Natural killer cell (primary cell): ENCODE results near the gene HOXD8. TPM values are rescaled to one million over a fixed set of nuclear protein-coding genes. Genes with fewer than 3 reads are reported as not detected.

ENCODE experiments used
- ATAC-seq, 3 donors: fragments of 150-1000 bp in 2 of 3; fragments of 200-7000 bp in 1 of 3; cut with Tn5 transposase; 1 replicate in 1 of 3; 2 replicates in 2 of 3; pipeline ENCODE4 v1.10.0; 2021; ENCODE audit warnings: mild to moderate bottlenecking in 2 of 3, moderate library complexity in 2 of 3
- DNase-seq, 2 donors: peaks; one replicate each; pipeline versions ENCODE4 v3.0.0 to v3.0.0-alpha.2; 2013 to 2021; ENCODE audit warnings: mixed read lengths in 1 of 2
- H3K27ac ChIP-seq: one replicate; pipeline ENCODE4 v1.5.1; 2013; ENCODE audit warnings: mild to moderate bottlenecking, low read length
- H3K27me3 ChIP-seq: one replicate; pipeline ENCODE4 v1.6.1; 2013; ENCODE audit warnings: low read length; ENCODE audit not compliant: control insufficient read depth, insufficient read depth
- H3K36me3 ChIP-seq: one replicate; pipeline ENCODE4 v1.6.1; 2013; ENCODE audit warnings: low read length; ENCODE audit not compliant: control insufficient read depth, insufficient read depth
- H3K4me1 ChIP-seq: one replicate; pipeline ENCODE4 v1.6.1; 2013; ENCODE audit warnings: low read length; ENCODE audit not compliant: control insufficient read depth, insufficient read depth
- H3K4me3 ChIP-seq: one replicate; pipeline ENCODE4 v1.5.1; 2013; ENCODE audit warnings: low read length
- H3K9me3 ChIP-seq: one replicate; pipeline ENCODE4 v1.6.1; 2013; ENCODE audit warnings: low read length; ENCODE audit not compliant: control insufficient read depth, insufficient read depth
- H3K27ac Mint-ChIP-seq, 2 donors: one replicate each; pipeline ENCODE4 v1.8.0; 2022; ENCODE audit warnings: mild to moderate bottlenecking in 2 of 2, mixed read lengths in 2 of 2, moderate library complexity in 1 of 2
- H3K27me3 Mint-ChIP-seq, 2 donors: one replicate each; pipeline ENCODE4 v1.8.0; 2022; ENCODE audit warnings: low read depth in 2 of 2, mixed read lengths in 2 of 2
- H3K36me3 Mint-ChIP-seq: one replicate; pipeline ENCODE4 v1.8.0; 2022; ENCODE audit warnings: mixed read lengths
- H3K4me1 Mint-ChIP-seq, 2 donors: one replicate each; pipeline ENCODE4 v1.8.0; 2022; ENCODE audit warnings: mixed read lengths in 2 of 2
- H3K4me3 Mint-ChIP-seq: one replicate; pipeline ENCODE4 v1.8.0; 2022; ENCODE audit warnings: mild to moderate bottlenecking, moderate library complexity, mixed read lengths
- H3K9me3 Mint-ChIP-seq, 2 donors: one replicate each; pipeline ENCODE4 v1.8.0; 2022; ENCODE audit warnings: mixed read lengths in 2 of 2
- CTCF ChIP-seq: fragments of 200-600 bp; IDR thresholded peaks from one replicate; pipeline ENCODE4 v1.8.0; 2022; ENCODE audit warnings: antibody characterized with exemption
- WGBS: methylation state at CpG from one replicate; pipeline ENCODE4 v1.1.7; 2013; ENCODE audit warnings: missing lambda C conversion rate; ENCODE audit not compliant: insufficient coverage; 5-methylcytosine and 5-hydroxymethylcytosine counted together
- intact Hi-C: fragments of 100-400 bp; cut with micrococcal nuclease; formaldehyde crosslinking; loops from one replicate; pipeline ENCODE4 v1.14.2; 2022
- total RNA-seq, 4 donors: library from RNA; stranded (reverse); fragments of 120-200 nt in 1 of 4; gene quantifications; one replicate each; pipeline versions ENCODE4 v1.2.3 to v1.2.4, GENCODE V29; 2013 to 2022

HOXD8 gene
- total RNA-seq, 3 donors from 2014 or later (not counting 1 experiment from before 2014, with no cell fraction given), result not detected

DNA sequence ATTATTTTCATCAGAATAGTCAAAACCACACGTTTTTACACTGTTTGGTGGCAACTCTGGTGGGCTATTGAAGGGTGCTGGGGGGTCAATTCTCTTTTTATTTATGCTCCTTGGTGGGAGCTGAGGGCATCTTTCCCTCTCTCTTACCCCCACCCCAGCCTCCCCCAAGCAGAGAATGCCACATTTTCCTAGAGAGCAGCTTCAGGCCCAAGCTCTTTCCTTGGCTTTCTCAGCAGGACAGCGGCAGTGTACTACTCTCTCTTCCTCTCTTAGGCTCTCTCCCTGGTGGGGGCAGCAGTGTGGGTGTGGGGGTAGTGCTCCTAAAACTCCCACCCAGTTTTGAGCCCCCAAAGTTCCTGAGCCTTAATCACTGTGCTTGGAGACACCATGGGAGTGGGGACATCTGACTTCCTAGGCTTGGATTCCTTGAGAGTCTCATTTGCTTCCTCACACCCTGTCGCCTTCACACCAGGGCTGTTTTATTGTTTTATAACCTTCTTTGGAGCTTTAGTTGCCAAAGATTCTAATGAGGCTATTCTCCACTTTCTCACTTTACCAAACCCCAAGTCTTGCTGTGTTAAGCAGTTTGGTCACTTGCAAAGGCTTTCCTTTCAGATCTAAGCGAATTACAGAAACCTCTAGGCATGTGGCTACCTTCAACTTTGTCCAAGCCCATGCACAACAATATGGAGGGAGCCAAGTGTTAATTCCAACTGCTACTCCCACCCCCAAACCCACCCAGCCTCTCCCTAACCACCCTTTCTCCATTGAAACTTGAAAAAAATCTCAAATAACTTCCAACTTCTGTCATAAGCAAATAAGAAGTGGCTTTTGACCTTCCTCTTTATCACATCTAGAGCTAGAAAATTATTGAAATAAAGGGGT lies 15.8 kb downstream of the HOXD8 start:
- Histone ChIP-seq H3K36me3 (no peaks in the 10 kb centered on the region), H3K4me3 (no peak overlapping the region), H3K27me3 (peaks cover 61% of the 10 kb centered on the region), H3K4me1 (peaks cover 7% of the 10 kb centered on the region), H3K9me3 (peaks cover 5% of the 10 kb centered on the region), H3K27ac (no peak overlapping the region)
- 34% methylated on average over 2 of the region's 4 CpGs for WGBS
- peaks cover 0 to 10% of the 10 kb centered on the region in 2 donors for H3K4me1 Mint-ChIP-seq
- peaks cover 0 to 2% of the 10 kb centered on the region in 2 donors for H3K9me3 Mint-ChIP-seq
- H3K4me3 Mint-ChIP-seq, result no peak overlapping the region
- no peak for TF ChIP-seq CTCF
- H3K27ac Mint-ChIP-seq, result no peak overlapping the region
- intact Hi-C loops, result no loop called here
- peaks cover 67 to 85% of the 10 kb centered on the region in 2 donors for H3K27me3 Mint-ChIP-seq
- ATAC-seq (no peak), DNase-seq (no peak)
- peaks cover 8% of the 10 kb centered on the region for H3K36me3 Mint-ChIP-seq

GRCh38 chr2:176146101-176146500 lies 16.6 kb downstream of the HOXD8 start:
- Mint-ChIP-seq H3K4me1 (peaks cover 0 to 10% of the 10 kb centered on the region in 2 donors), H3K4me3 (no peak overlapping the region), H3K27ac (no peak overlapping the region), H3K27me3 (peaks cover 70 to 87% of the 10 kb centered on the region in 2 donors), H3K36me3 (peaks cover 7% of the 10 kb centered on the region), H3K9me3 (peaks cover 0 to 2% of the 10 kb centered on the region in 2 donors)
- intact Hi-C loops, result no loop called here
- 22% methylated on average over 5 of the region's 6 CpGs for WGBS
- Histone ChIP-seq H3K27ac (no peak overlapping the region), H3K36me3 (no peaks in the 10 kb centered on the region), H3K4me3 (no peak overlapping the region), H3K9me3 (no peaks in the 10 kb centered on the region), H3K27me3 (peaks cover 61% of the 10 kb centered on the region), H3K4me1 (no peaks in the 10 kb centered on the region)
- TF ChIP-seq CTCF, result no peak
- ATAC-seq, result no peak
- no peak for DNase-seq

GRCh38 chr2:176146645-176147044 lies 17.1 kb downstream of the HOXD8 start:
- Mint-ChIP-seq H3K27ac (no peak overlapping the region), H3K36me3 (peaks cover 2% of the 10 kb centered on the region), H3K27me3 (peaks cover 70 to 82% of the 10 kb centered on the region in 2 donors), H3K9me3 (peaks cover 0 to 2% of the 10 kb centered on the region in 2 donors), H3K4me3 (no peak overlapping the region), H3K4me1 (peaks cover 0 to 6% of the 10 kb centered on the region in 2 donors)
- H3K4me1 ChIP-seq, result no peaks in the 10 kb centered on the region
- H3K9me3 ChIP-seq, result no peaks in the 10 kb centered on the region
- no peak overlapping the region for H3K4me3 ChIP-seq
- no peaks in the 10 kb centered on the region for H3K36me3 ChIP-seq
- no peak overlapping the region for H3K27ac ChIP-seq
- intact Hi-C loops, result no loop called here
- TF ChIP-seq CTCF, result no peak
- no peak for ATAC-seq
- peaks cover 62% of the 10 kb centered on the region for H3K27me3 ChIP-seq
- no peak for DNase-seq
